ELF-1 (cell line): Measurements from ENCODE around the gene SYT7.
"Not testable (repeated sequence)": the region's sequence is repeated elsewhere in the genome, so short reads cannot be mapped to it uniquely, and the experiment has no call there.

Source experiments
- DNase-seq: peaks from one replicate; pipeline ENCODE4 v3.0.0-alpha.2; 2016; ENCODE audit warnings: low read depth, low spot score

Gene SYT7

DNA sequence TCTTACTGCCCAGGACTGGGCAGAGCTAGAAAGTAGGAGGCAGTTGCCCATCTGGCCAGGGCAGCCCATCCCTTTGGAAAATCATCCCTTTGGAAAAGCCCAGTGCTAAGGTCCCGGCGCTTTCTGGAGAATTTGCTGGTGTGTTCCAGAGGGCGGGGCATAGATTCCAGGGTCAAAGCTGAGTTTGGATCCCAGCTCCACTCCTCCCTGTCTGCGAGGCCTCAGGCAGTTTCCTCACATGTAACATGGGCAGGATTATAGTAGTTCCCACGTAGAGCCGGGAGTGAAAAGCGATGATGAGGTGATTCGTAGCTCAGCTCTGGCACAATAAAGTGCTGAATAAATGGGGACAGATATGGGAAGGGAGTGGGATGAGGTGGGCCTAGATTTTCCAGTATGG lies 103.8 kb downstream of the SYT7 start:
- no peak for DNase-seq

DNA sequence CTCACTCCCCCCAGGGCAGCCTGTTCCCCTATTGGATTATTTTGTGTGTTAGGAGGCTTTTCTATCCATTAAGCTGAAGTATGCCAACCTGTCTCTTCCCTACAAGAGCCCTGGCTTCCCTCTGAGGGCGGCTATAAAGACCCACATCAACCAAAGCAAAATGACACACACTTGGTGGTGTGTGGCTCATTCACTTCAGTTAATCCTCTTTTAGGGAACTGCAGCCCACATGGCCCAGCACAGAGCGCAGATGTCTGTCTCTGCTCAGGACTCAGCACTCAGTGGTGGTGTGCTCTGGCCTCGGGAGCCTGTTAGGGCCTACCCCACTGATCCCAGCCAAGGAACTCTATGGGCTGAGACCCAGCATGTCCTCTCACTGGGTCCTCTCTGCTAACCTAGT lies 104.5 kb downstream of the SYT7 start:
- DNase-seq: no peak

DNA sequence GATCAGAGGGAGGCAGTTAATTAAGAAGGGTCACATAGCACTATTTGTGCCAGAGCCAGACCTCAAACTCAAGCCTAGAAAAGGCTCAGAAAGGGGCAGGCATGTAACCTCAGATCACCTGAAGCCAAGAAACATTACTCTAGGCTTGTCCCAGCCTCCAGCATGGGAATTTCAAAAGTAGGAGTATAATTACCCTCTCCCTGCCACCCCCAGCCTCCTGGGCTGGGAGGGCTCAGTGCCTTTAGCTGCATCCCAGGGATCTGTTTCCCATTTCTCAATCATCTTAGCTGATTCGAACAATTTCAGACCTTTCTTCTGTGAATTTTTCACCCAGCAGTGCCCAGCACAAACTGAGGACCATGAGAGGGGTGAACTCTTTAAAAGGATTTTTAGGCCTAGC lies 105.4 kb downstream of the SYT7 start:
- DNase-seq: no peak

DNA sequence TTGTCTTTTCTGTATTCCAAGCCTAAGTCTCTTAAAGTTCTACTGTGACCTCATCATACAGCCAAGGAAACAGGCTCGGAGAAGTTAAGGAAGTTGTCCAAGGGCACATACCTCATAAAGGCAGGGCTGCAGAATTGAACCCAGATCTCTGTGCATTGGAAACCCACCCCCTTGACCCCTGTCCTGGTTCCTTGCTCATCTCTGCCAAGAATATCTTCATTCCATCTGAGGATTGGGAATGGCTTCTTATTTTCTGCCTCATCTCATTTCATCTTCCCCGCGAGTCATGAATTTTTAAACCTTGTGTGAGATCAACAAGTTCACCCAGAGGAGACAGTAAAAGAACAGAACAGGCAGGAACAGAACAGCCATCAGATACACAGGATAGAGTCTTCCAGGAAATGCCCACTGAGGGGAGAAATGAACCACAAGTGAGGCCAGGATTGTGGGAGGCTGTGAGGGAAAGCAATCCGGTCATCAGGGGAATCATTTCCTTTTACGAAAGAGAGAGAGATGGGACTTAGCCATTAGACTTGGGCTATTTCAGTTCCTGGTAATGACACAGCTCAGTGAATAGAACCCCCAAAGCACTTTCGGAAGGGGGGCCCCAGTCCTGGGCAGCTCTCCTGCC lies 106.7 kb downstream of the SYT7 start:
- DNase-seq: no peak

DNA sequence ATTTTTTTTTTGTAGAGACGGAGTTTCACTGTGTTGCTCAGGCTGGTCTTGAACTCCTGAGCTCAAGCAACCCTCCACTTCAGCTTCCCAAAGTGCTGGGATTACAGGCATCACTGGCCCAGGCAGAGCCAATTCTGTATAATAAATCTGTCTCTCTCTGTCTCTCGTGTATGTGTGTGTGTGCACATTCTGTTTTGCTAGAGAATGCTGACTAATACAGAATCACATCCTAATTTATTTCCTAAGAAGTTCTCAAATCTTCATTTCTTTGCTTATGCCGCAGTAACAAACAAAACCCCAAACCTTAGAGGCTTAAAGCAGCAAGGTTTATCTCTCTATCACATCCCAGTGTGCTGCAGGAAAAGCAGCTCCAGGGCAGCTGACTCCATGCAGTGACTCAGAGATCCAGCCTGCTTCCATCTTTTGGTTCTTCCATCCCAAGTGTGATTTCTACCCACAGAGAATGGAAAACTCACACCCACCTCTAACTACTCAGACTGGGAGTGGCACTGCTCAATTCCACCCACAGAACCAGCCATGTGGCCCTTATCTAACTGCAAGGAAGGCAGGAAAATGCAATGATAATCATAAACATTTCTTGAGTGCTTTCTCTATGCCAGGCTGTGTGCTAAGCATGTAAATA lies 107.4 kb downstream of the SYT7 start:
- no peak for DNase-seq

DNA sequence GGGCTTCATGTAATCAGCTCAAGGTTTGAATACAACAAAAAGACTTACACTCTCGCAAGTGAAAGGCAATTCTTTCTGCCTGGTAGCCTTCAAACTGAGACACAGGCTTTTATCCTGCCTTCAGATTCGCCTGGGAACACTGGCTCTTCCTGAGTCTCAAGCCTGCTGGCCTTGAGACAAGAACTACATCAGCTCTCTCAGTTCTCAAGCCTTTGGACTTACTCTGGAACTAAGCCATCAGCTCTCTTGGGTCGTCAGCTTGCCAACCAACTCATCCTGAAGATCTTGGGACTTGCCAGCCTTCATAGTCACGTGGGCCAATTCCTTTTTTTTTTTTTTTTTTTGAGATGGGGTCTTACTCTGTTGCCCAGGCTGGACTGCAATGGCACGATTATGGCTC lies 108.0 kb downstream of the SYT7 start:
- DNase-seq: no peak

DNA sequence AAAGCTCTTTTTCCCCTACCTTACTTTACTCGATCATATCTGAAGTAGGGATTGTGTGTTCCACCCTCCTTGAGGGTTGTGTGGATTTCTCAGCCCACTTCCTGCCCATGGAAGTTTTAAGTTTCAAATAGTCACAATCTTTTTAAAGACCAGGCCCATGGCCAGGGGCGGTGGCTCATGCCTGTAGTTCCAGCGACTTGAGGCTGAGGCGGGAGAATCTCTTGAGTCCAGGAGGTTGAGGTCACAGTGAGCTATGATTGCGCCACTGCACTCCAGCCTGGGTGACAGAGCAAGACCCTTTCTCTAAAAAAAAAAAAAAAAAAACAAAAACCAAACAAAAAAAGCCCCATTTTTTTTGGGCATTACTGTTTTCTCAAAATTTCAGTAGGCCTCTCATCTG lies 108.6 kb downstream of the SYT7 start:
- no peak for DNase-seq

DNA sequence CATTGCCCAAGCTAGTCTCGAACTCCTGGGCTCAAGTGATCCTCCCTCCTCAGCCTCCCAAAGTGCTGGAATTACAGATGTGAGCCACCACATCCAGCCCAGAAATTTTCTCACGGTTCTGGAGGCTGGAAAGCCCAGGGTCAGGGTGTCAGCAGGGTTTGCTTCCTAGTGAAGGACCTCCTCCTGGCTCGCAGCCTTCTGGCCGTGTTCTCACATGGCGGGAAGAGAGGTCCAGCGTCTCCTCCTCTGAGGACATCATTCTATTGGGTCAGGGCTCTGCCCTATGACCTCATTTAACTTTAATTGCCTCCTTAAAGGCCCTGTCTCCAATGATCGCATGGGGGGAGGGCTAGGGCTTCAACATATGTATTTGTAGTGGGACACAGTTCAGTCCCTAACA lies 112.9 kb downstream of the SYT7 start:
- no peak for DNase-seq

DNA sequence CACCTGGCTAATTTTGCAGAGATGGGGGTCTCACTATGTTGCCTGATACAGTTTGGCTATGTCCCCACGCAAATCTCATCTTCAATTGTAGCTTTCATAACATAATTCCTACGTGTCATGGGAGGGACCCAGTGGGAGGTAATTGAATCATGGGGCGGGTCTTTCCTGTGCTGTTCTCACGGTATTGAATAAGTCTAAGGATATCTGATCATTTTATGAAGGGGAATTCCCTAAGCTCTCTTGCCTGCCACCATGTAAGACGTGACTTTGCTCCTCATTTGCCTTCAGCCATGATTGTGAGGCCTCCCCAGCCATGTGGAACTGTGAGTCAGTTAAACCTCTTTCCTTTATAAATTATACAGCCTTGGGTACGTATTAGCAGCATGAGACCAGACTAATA lies 113.3 kb downstream of the SYT7 start:
- DNase-seq: not testable (repeated sequence)
